Prostate gland (tissue), 2 donors: ENCODE data around the gene THBS1. TPM values are rescaled to one million over a fixed set of nuclear protein-coding genes. Genes with fewer than 3 reads are reported as not detected.

Experiments
- DNase-seq: peaks from one replicate; pipeline ENCODE4 v3.0.0-alpha.2; 2019; ENCODE audit warnings: low spot score
- H3K27ac ChIP-seq, 2 donors: fragments of 200-600 bp; sonication (generic); 2 replicates each; pipeline ENCODE4 v1.5.1; 2017 to 2019
- H3K27me3 ChIP-seq: fragments of 200-600 bp; sonication (generic); replicated peaks from 2 replicates; pipeline ENCODE4 v1.5.1; 2019; ENCODE audit not compliant: insufficient read depth
- H3K36me3 ChIP-seq, 2 donors: fragments of 200-600 bp; sonication (generic); 1 replicate in 1 of 2; 2 replicates in 1 of 2; pipeline versions ENCODE4 v1.5.1 to v1.8.1; 2017 to 2019
- H3K4me1 ChIP-seq: fragments of 200-600 bp; sonication (generic); replicated peaks from 2 replicates; pipeline ENCODE4 v1.5.1; 2019
- H3K4me3 ChIP-seq, 2 donors: fragments of 200-600 bp; sonication (generic); 2 replicates each; pipeline ENCODE4 v1.5.1; 2017 to 2019
- H3K9me3 ChIP-seq: fragments of 200-600 bp; sonication (generic); 2 replicates; pipeline ENCODE4 v1.5.1; 2017
- CTCF ChIP-seq, 4 experiments: fragments of 200-600 bp in 2 of 4; fragments of 450-650 bp in 2 of 4; sonication (generic) in 2 of 4; IDR thresholded peaks; 1 replicate in 3 of 4; 2 replicates in 1 of 4; pipeline ENCODE4 v1.5.1; 2016 to 2019; ENCODE audit warnings: antibody characterized with exemption in 4 of 4, mild to moderate bottlenecking in 2 of 4, moderate library complexity in 2 of 4
- POLR2A ChIP-seq: fragments of 450-650 bp; IDR thresholded peaks from one replicate; pipeline ENCODE4 v1.6.1; 2016; ENCODE audit warnings: antibody characterized with exemption, mild to moderate bottlenecking
- POLR2AphosphoS5 ChIP-seq: sonication (generic); formaldehyde crosslinking; IDR thresholded peaks from one replicate; pipeline ENCODE4 v1.6.1; 2017; ENCODE audit warnings: antibody characterized with exemption
- WGBS: methylation state at CpG from one replicate; pipeline ENCODE4 v1.1.5; 2018; 5-methylcytosine and 5-hydroxymethylcytosine counted together
- intact Hi-C: fragments of 100-400 bp; cut with DNase I; formaldehyde crosslinking; loops from one replicate; pipeline ENCODE4 v1.14.2; 2022
- total RNA-seq, 2 donors: library from RNA; depleted of rRNA; stranded (reverse); fragments of >200 nt; gene quantifications; one replicate each; pipeline ENCODE4 v1.1.0, GENCODE V29; 2016

Gene THBS1
- total RNA-seq, 2 donors from 2014 or later: 50.1 to 95.7 TPM

GRCh38 chr15:39645138-39645975 is 64.5 kb downstream of the THBS1 start:
- Histone ChIP-seq H3K27me3 (no peaks in the 10 kb centered on the region), H3K4me3 (no peak overlapping the region), H3K36me3 (no peaks in the 10 kb centered on the region), H3K4me1 (no peaks in the 10 kb centered on the region), H3K9me3 (no peaks in the 10 kb centered on the region), H3K27ac (no peak overlapping the region)
- no peak for DNase-seq
- intact Hi-C loops: no loop called here
- TF ChIP-seq CTCF (IDR thresholded peaks at IDR 0.05) (no peak), POLR2A (no peak), POLR2AphosphoS5 (no peak)
- 97% methylated on average over 11 of the region's 20 CpGs for WGBS

DNA sequence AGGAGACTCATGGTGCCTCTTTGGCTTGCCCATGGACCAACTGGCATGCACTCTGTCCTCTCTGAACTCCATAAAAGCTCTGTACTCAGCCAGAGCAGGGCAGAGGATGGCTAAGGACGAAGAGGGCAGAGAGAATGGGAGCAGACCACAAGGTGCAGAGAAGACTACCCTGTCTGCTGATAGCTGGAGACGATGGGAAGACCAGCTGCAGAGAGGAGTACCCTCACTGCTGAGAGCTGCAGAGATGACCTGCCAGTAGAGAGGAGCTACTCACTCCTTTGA is 65.0 kb downstream of the THBS1 start:
- H3K4me1 ChIP-seq: no peaks in the 10 kb centered on the region
- H3K27ac ChIP-seq: no peak overlapping the region
- H3K9me3 ChIP-seq: no peaks in the 10 kb centered on the region
- H3K36me3 ChIP-seq: no peaks in the 10 kb centered on the region
- WGBS: 91% methylated on average over 2 of the region's 2 CpGs
- intact Hi-C loops: no loop called here
- no peaks in the 10 kb centered on the region for H3K27me3 ChIP-seq
- TF ChIP-seq POLR2A (no peak), POLR2AphosphoS5 (no peak), CTCF (IDR thresholded peaks at IDR 0.05) (no peak)
- H3K4me3 ChIP-seq: no peak overlapping the region
- no peak for DNase-seq

- no peaks in the 10 kb centered on the region for H3K9me3 ChIP-seq
- H3K27me3 ChIP-seq: no peaks in the 10 kb centered on the region
- no peak for DNase-seq
- no peak overlapping the region for H3K4me3 ChIP-seq
- H3K4me1 ChIP-seq: no peaks in the 10 kb centered on the region
- no peaks in the 10 kb centered on the region for H3K36me3 ChIP-seq
- intact Hi-C loops: no loop called here
- TF ChIP-seq POLR2AphosphoS5 (no peak), CTCF (IDR thresholded peaks at IDR 0.05) (no peak), POLR2A (no peak)
- WGBS: 97% methylated on average over 5 of the region's 5 CpGs
- no peak overlapping the region for H3K27ac ChIP-seq
These were observed 65.5 kb downstream of the THBS1 start for GRCh38 chr15:39646425-39646824.

Other genes with a start within 250 kb of the THBS1 start
- gene FSIP1, start 201.8 kb downstream of the THBS1 start, total RNA-seq: 1 to 10 TPM; 1.6 to 2.3 TPM